HL-60 (cell line): ENCODE results near the gene ANAPC15.
"Not testable (repeated sequence)": the region's sequence is repeated elsewhere in the genome, so short reads cannot be mapped to it uniquely, and the experiment has no call there.

ENCODE experiments used
- POLR2AphosphoS5 ChIP-seq: IDR thresholded peaks from 2 replicates; pipeline ENCODE4 v1.6.1; 2012; ENCODE audit warnings: low read depth
- SPI1 ChIP-seq: IDR thresholded peaks from 2 replicates; pipeline ENCODE4 v1.6.1; 2012; ENCODE audit warnings: low read depth, mild to moderate bottlenecking, borderline replicate concordance
- TF ChIP-seq, protein P1 (sequence below): IDR thresholded peaks from one replicate; pipeline ENCODE4 v1.5.1; 2011; ENCODE audit warnings: low read length, control low read depth, inconsistent platforms; ENCODE audit not compliant: insufficient read depth

DNA sequence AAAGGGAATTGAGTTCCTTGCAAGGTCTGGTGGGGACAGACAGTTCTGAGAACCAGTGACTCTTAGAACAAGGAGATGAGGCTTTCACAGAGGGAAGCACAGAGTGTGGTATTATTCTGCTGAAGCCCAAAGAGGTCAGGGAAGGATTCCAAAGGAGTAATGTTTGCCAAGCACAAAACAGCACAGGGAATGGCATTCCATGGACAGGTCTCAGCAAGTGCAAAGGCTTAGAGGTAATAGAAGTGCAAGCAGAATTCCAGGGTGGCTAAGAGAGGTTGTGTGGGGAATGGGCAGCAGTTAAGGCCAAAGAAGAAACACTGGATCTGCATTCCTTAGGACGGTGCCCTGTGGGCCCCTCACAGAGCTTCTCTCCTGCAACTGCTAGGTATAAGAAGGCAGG lies 29.6 kb upstream of the ANAPC15 start:
- TF ChIP-seq, protein P1, sequence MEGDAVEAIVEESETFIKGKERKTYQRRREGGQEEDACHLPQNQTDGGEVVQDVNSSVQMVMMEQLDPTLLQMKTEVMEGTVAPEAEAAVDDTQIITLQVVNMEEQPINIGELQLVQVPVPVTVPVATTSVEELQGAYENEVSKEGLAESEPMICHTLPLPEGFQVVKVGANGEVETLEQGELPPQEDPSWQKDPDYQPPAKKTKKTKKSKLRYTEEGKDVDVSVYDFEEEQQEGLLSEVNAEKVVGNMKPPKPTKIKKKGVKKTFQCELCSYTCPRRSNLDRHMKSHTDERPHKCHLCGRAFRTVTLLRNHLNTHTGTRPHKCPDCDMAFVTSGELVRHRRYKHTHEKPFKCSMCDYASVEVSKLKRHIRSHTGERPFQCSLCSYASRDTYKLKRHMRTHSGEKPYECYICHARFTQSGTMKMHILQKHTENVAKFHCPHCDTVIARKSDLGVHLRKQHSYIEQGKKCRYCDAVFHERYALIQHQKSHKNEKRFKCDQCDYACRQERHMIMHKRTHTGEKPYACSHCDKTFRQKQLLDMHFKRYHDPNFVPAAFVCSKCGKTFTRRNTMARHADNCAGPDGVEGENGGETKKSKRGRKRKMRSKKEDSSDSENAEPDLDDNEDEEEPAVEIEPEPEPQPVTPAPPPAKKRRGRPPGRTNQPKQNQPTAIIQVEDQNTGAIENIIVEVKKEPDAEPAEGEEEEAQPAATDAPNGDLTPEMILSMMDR, result not testable (repeated sequence)
- TF ChIP-seq POLR2AphosphoS5, SPI1: not testable (repeated sequence)
